ENCODE data around the gene LCE3C.
"Not testable (repeated sequence)": the region's sequence is repeated elsewhere in the genome, so short reads cannot be mapped to it uniquely, and the experiment has no call there.

The LCE3C gene, protein sequence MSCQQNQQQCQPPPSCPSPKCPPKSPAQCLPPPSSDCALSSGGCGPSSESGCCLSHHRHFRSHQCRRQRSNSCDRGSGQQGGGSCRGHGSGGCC

DNA sequence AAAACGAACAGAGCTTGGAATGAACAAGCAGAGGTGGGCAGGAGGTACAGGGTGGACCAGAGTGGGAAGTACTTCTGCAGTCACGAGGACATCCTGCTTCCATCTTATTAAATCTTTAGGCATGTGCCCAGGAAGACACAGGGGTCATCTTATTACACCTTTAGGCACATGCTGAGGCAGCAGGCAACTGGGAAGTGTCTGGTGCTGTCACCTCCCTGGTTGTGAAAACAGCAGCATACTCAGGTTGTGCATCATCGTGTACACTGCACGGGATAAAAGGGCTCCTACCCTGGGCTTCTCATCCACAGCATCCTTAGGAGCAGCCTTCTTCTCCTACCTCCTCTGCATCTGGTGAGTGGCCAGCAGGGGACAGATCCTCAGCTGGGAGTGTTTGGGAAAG, at the start of gene LCE3C:
Gene LCE3C, plus strand, starts transcription at position 301 of the 400 bp plus-strand sequence. CDS start 498 bp downstream, outside the sequence.
- DNase-seq, result no peak

DNA sequence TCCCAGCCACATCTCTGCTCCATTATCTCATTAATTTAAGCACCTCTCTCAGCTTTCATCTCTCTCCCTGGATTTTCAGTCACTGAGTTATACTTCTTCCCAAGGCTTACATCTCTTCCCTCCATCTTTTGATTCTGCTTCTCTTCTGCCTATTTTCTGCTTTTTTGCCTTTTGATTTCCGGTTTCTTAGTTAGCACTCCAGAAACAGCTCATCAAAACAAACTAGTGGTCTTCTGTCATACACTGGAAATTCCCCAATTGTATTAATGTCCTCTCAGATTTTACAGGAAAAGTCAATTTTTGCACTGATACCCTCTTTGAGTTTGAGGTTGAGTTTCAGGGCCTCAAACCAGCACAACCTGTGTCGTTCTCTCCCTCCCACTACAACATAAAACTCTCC, 34.9 kb upstream of the LCE3C start:
- no peak for DNase-seq

DNA sequence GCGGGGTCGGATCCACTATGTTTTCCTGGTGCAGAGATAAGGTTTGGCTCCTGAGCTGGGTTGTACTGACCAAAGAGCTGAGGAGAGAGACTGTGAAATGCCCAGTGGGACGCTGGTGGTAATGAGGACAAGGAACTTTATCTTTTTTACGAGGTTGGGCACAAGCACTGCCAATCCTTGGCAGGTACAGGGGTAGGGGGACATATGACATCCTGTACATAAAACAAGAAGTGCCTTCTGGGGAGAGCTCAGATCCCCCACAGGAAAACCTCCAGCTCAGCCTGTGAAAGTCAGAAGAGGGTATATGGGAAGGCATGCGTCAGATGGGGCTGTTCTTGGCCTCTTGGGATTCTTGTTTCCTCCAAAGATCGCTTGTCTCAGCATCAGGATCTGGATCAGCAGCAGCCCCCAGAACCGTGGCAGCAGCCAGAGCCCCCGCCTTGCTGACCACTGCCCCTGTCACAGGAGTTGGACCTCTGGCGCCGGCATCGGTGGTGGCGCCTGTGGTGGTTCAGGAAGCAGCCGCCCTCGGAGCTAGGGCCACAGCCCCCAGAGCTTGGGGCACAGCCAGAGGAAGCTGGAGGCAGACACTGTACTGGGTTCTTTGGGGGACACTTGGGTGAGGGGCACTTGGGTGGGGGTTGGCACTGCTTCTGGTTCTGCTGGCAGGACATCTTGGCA, 34.4 kb upstream of the LCE3C start:
- no peak for DNase-seq

DNA sequence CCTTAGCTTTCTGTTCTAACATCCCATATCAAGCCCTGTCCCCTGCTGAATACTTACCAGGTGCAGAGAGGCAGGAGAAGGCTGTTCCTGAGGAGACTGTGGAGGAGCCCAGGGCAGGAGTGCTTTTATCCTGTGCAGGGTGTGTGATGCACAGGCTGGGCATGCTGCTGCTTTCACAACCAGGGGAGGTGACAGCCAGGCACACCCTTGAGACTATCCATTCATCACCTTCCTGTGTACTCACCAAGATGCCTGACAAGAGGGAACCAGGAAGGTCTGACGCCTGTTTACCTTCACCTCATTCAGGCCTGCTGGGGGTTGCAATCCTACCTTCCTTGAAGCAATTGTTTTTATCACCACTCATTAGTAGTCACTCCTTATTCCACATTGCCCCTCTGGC, 33.4 kb upstream of the LCE3C start, which contains the start of gene LCE3E:
Gene LCE3E, minus strand, starts transcription at position 100 of the 400 bp plus-strand sequence. CDS start 572 bp downstream, outside the sequence.
- no peak for DNase-seq

DNA sequence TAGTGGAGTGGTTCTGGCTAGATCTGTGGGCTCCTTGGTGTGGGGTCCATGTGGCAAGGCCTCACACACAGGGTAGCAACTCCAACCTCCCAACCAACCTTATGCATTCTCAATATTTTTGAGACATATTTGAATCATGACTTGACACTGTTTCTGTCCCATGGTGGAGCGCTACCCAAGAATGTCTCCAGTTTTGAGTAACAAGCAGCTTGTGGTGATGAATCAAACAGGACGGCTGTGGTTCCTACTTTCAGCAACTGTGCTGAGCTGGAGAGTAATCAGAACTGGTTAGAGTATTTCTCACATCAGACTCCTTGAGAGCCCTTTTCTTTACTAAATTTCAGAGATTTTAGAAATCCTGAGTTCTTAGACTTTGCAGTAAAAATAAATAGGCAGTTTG, 22.9 kb upstream of the LCE3C start:
- DNase-seq, result no peak

DNA sequence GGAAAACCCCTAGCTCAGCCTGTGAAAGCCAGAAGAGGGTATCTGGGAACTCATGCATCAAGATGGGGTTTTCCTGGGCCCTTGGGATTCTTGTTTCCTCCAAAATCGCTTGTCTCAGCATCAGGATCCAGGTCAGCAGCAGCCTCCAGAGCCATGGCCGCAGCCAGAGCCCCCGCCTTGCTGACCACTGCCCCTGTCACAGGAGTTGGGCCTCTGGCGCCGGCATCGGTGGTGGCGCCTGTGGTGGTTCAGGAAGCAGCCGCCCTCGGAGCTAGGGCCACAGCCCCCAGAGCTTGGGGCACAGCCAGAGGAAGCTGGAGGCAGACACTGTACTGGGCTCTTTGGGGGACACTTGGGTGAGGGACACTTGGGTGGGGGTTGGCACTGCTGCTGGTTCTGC, 20.5 kb upstream of the LCE3C start:
- not testable (repeated sequence) for DNase-seq

DNA sequence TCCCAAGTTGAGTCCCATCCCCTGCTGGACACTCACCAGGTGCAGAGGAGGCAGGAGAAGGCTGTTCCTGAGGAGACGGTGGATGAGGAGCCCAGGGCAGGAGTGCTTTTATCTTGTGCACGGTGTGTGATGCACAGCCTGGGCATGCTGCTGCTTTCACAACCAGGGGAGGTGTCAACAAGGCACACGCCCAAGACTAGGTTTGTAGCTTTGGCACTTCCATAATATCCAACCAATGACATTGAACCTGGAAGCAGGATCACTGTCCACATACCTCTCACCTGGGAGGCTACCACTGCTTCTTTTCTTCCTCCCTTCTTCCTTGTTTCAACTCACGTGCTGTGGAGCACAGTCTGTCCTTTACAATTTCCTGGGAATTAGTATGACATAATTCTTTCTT, 19.6 kb upstream of the LCE3C start, which contains the start of gene LCE3D:
Gene LCE3D, minus strand, starts transcription at position 84 of the 400 bp plus-strand sequence. CDS start 580 bp downstream, outside the sequence.
- DNase-seq, result no peak

DNA sequence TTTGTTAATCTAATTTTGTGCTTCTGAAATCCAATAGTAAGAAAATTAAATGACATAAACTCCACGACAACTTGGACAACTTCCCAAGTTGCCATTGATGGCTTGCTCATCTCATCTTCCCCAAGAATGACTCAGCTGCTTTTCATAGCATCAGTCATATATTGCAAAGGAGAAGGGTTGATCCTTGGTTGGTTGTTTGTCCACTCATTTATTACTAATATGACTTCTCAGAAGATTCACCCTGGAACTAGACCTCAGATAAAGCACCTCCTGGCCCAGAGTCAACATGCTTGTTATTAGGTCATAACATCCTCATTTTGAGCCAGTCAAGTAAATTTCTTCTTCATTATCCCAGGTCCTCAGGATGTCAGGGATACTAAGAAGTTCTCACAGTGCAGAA, 17.4 kb upstream of the LCE3C start:
- no peak for DNase-seq

DNA sequence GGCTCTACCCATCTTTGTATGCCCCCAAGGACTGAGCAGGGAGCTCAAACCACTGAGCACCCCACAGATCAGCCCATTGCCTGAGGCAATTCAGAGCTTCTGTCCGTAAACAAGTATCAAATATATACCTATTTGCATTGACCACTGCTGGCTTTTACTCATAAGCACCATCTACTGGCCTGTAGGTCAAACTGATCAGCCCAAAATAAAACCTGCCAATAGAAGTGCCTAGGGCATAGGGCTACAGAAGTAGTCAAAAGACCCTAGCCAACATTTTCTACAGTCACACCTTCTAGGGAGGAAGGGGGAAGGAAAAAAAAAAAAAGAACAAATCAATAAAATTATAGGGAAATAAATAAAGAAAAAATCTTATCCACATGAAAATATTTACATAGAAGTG, 14.4 kb upstream of the LCE3C start:
- DNase-seq, result no peak

DNA sequence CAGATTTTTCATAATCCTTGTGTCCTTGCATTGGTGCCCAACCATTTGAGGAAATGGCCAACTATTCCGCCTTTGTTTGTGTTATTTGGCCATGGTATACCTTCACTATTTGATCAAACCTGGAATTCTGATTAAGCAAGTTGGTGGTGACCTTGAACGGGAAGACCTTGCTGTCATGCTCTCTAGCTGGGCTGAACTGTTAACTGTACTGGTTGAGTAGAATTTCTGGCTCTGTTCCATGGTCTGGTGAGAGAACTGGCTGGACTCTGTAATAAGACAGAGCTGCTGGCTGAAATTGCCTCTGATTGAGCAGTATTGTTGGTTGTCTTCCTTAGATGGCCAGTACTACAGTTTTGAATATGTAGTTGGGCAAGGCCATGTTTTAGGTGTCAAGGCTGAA, 3.0 kb upstream of the LCE3C start:
- DNase-seq, result no peak

DNA sequence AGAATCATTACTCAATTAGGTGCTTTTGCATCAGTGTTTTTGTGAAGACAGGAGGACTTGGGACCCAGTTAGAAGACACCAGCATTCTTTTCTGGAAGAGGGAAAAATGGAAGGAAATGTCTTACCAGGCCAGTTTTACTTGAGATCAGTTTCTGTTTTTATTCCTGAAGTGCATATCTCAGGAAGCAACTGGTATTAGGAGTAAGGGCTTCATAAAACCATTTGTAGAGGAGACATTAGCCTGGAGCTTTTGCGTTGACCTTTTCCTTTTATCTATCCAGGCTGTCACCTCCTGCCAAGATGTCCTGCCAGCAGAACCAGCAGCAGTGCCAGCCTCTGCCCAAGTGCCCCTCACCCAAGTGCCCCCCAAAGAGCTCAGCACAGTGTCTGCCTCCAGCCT, 13.5 kb downstream of the LCE3C start, which contains the start of gene LCE3B:
Gene LCE3B, plus strand, starts transcription at position 301 of the 400 bp plus-strand sequence. Its CDS starts 0 bp downstream, at position 301.
- no peak for DNase-seq

DNA sequence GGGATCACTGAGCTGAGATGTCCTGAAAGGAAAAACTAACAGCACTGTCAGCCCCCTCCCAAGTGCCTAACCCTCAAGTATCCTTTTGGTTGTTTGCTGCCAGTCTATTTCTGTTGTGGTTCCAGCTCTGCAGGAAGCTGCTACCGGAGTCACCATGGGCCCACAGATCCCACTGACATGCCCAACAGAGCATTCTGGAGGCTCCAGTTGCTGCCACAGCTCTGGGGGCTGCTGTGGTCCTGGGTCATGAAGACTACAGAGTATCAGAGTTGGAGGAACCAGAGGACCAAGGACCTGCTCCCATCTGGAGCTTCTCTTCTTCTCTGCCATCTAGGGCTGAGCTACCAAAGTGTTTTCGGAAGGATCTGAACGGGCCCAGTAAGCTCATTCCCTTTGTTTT, 22.0 kb downstream of the LCE3C start:
- no peak for DNase-seq

DNA sequence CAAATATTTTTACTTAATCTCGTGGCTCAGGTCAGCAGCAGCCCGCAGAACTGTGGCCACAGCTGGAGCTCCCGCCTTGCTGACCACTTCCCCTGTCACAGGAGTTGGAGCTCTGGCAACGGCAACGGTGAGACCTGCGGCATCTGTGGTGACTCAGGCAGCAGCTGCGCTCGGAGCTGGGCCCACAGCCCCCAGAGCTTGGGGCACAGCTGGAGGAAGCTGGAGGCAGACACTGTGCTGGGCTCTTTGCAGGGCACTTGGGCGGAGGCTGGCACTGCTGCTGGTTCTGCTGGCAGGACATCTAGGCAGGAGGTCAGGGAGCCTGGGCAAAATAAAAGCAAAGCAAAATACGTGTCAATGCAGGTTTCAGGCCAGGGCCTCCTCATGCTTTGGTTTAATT, 22.8 kb downstream of the LCE3C start, which contains the start of gene LCE3A:
Gene LCE3A, minus strand, starts transcription at position 301 of the 400 bp plus-strand sequence. Its CDS starts 0 bp downstream, at position 301.
- DNase-seq, result no peak

DNA sequence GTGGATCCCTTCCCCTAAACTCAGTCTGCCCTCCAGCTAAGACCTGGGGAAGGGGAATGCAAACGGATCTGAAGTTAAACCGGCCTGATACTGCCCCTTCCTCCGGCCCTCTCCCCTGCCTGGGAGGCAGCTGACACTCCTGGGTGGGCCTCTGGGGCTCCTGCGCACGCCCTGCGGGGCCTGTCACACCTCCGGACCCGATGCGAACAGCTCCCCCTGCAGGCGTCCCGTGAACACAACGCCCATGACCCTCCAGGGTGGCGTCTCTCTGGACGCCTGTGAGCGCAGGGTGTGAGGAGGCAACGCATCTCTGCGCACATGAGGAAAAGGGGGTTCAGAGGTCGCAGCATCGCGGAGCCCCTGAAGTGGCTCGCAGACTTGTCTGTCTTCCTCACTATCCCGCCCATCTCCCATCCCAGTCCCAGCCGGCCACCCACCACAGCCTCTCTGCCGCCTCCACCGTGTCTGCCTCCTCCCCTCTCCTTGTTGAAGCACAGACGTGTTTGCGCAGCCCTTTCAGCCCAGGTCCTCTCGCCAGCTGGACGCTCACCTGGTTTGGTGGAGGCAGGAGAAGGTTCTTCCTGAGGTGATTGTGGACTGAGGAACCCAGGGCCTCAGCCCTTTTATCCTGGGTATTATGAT, 23.3 kb downstream of the LCE3C start:
- no peak for DNase-seq

DNA sequence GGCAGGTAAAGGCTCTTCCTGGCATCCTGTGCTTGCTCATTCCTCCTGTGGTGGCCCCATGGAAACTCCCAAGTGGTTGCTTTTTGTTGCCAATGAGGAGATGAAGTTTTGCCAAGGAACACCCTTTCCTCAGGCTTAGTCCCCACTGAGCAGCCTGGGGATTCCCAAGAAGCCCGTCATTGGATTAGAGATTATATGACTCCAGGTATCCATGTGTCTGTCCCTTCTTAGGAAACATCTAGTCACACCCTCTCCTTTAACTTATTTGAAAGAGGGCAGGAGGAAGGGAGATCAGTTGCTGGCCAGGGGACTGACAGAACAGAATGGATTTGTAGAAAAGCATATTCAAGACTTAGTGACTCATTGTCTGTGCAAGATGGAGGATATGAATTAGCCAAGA, 26.7 kb downstream of the LCE3C start:
- no peak for DNase-seq

DNA sequence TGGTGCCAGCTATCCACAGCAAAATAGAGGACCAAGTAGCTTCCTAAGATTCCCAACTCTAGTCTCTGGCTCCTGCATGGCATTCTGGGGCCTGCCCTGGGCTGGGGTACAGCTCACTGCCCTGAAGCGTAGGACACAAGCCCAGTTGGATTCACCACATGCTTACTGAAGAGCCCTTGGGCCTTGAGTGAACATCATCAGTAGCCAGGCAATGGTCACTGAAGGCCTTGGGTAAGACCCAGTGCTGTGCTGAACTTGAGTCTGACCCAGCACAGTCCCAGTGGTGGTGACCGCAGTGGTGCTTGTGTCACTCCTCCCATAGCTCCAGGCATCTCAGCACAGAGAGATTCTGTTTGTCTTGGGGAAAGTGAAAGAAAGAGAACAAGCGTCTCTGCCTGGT, 30.6 kb downstream of the LCE3C start:
- no peak for DNase-seq

DNA sequence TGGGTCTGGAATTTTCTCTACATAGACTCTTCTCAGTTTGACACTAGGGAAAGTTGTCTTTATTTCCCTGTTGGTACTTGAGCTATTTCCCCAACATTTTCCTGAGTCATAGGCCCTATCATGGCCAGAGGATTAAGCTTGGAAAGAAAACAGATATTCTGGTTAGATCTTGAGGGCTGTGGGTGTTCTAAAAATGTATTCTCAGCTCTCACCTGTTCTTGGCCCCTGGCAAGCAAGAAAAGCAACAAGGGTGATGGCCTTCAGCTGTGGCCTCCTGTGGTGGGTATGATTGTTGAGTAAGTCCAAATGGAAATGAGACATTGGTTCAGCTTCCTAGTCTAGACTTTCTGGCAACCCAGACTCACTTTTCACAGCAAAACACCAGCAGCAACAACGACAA, 40.3 kb downstream of the LCE3C start:
- no peak for DNase-seq

DNA sequence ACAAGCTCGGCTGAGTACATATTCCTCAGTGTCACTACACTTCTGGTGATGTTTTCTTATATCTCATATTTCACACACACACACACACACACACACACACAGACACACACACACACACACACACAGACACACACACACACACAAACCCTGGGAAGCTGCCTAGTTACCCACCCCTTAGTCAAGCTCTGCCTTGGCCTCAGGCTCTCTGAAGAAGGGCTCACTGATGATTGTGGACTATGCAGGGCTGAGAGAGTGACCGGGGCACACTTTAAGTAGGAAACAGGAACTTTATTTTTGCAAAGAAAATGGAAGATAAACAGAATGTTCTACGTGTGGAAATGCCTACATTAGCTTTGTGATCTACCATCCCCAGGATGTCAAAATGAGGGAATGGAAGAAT, 43.9 kb downstream of the LCE3C start:
- DNase-seq, result no peak

DNA sequence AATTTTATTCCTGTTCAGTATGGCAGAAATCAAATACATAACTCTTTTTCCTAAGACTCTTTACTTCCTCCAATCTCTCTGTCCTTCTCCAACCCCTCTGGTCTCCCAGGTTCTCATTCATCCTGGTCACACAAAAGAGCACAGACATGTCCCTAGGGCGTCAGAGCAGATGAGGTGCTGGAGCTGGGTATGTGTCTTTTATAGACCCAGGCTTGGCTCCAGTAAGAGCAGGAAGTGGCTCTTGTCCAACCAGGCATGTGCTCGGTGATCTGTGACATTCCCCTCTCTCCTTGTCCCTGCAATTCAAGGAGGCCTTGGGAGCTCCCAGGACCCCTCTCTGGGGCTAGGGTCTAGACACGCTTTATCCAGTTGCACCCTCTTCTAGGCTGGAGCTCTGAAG, 45.1 kb downstream of the LCE3C start:
- no peak for DNase-seq

DNA sequence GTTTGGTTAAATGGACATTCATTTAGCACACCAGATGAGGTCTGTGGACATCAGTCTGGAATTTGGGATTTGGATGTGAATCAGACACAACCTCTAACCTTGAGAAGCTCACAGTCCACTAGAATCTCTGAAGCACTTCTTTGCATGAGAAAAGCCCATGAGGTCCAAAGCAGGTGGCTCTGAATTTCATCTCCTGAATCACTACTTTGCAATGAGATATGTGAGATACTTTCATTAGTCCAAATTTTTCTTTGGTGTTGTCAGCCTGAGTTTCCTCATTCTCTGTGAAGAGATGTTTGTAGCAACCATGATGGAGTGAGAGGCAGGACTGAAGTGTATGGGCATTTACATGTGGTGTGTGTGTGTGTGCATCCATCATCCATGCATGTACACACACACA, 46.6 kb downstream of the LCE3C start:
- DNase-seq, result no peak

All from activated naive CD4-positive, alpha-beta T cell treated with anti-CD3 and anti-CD28 coated beads, Interleukin-2, amount 50 U/mL, for 16 hours (primary cell).